ENCODE results near the gene POLD2.
"Not testable (repeated sequence)": the region's sequence is repeated elsewhere in the genome, so short reads cannot be mapped to it uniquely, and the experiment has no call there.

The POLD2 gene

GRCh38 chr7:44138698-44139097 lies 15.3 kb upstream of the POLD2 start:
- DNase-seq = no peak

DNA sequence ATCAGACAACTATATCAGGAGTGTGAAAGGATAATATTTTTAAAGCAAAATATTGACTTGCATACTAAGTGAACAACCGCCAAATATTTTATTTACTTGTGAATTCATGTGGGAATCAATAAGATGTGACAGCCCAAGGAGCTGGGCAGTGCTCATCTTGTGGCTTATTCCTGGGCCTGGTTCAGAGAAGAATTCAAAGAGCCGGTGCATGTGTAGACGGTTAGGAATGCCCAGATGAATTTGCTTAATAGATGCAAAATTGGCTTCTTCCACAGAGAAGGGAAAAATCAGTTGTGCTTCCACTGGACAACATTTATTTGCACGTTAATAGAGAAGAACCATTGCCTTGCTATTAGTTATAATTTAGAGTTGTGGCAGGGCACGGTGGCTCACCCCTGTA lies 13.4 kb upstream of the POLD2 start:
- no peak for DNase-seq

- DNase-seq = no peak
Observed at GRCh38 chr7:44134943-44135628, 11.7 kb upstream of the POLD2 start.

GRCh38 chr7:44133295-44133694 lies 9.9 kb upstream of the POLD2 start:
- no peak for DNase-seq

GRCh38 chr7:44132039-44132438 lies 8.7 kb upstream of the POLD2 start:
- no peak for DNase-seq

- no peak for DNase-seq
Observed at GRCh38 chr7:44131173-44132029, 8.1 kb upstream of the POLD2 start.

- DNase-seq = no peak
Observed at GRCh38 chr7:44128721-44129582, 5.6 kb upstream of the POLD2 start.

- no peak for DNase-seq
Observed at GRCh38 chr7:44127161-44127560, 3.8 kb upstream of the POLD2 start.

- not testable (repeated sequence) for DNase-seq
Observed at GRCh38 chr7:44126574-44126973, 3.2 kb upstream of the POLD2 start.

DNA sequence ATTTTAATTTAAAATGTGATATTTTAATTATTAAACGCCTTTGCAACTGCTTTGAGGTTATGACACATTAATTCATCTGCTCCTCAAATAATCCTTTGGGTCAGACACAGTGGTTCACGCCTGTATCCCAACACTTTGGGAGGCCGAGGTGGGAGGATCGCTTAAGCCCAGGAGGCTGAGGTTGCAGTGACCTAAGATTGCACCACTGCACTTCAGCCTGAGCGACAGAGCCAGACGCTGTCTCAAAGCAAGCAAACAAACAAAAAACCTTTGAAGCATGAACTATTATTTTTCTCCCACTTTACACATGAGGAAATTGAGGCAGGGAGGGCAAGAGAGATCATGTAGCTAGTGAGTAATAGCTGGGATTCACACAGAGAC lies 1.5 kb upstream of the POLD2 start:
- no peak for DNase-seq

DNA sequence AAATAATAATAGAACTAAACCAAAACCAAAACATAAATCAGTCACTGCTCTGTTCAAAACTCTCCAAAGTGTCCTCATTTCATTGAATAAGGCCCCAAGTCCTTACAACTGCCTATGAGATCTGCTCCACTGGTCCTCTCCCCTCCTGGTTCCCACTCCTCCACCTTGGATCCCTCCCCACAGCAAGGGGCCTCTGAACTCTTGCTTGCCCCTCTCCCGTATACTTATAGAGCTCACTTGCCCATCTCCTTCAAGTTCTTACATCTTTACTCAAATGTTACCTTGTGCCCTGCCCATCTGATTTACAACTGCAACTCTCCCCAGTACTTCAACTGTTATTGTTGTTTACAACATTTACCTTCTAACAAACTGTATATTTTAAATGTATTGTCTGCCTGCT lies 819 bp downstream of the POLD2 start:
- no peak for DNase-seq

DNA sequence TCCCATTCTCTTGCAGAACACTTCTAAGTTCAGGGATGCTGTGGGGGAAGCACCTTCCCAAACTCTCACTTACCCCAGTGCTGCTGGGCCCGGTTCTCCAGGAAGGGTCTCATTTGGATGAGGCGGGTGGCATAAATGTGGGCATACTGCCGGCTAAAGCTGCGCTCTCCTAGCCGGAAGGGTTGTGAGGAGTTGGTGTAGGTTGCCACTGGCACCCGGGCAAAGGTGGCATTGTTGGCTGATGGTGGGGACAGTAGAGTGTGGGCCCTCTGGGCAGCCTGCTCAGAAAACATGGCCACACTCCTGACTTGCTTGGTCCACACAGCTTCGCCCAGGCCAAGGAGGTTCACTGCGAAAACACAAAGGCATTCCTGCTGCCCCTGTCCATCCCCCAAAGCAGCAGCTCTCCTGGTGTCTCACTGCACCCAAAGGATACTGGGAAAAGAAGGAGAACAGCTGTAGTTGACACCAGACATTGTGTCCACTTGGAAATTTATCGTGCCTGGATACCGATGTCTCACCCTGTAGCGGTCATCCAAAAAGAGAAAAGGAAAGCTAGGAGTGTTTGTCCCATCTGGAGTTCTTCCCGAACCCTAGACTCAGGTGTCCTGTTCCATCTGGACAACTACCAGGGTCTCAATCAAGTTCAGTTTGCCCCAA lies 1.5 kb downstream of the POLD2 start:
- no peak for DNase-seq

GRCh38 chr7:44120395-44120794 lies 3.0 kb downstream of the POLD2 start:
- DNase-seq = no peak

DNA sequence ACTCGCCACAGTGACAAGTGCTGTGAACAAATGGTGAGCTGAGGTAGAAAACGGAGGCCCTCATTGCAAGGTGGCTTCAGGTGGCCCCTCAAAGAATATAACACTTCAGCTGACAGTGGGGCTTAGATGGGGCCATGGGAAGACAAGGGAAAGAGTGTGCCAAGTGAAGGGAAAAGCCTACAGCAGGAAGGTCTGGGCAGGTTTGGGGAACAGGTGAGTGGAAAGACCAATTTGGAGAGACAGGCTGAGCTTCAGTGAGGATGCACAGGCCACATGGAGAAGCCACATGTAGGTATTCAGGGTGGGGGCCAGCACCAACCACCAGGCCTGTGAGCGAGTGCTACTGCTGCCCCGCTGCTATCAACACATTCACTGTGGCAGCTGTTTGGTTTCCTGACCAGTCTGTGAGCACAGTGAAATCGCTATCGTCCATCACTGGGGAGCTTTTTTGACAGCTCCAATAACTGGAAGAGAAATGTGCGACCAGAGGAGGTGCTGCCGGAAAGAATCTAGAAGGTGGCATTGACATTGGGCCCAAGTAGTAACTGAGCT lies 3.4 kb downstream of the POLD2 start:
- no peak for DNase-seq

DNA sequence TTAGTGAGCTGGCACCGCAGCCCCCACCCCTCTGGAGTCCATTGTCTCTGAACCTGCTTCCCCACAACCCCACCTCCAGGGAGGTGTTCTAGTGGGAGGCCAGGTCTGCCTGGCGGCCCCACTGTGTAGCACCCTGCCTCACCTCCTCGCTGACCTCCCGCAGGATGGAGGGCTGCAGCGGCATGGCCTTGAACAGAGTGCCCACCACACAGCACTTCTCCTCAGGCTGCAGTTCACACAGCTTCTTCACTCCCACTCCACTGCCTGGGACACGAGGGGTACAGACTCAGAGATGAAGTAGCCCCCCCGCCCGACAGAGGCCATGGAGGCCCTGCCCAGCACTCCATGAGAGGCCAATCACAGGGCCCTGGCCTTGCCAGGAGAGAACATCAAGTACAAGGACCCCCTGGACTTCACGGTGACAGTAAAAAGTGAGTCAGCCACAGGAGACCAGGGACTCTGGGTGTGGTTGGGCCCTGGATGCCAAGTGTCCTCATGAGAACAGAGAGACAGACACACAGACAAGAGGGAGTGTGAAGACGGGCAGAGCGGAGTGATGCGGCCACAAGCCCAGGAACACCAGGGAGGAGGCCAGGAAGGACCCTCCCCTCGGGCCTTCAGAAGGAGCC lies 5.4 kb downstream of the POLD2 start:
- no peak for DNase-seq

- no peak for DNase-seq
Observed at GRCh38 chr7:44116789-44117666, 6.3 kb downstream of the POLD2 start.

- DNase-seq = no peak
Observed at GRCh38 chr7:44116087-44116788, 7.1 kb downstream of the POLD2 start.

- DNase-seq = no peak
Observed at GRCh38 chr7:44114586-44115310, 8.6 kb downstream of the POLD2 start.

- DNase-seq = no peak
Observed at GRCh38 chr7:44113764-44114354, 9.5 kb downstream of the POLD2 start.
